H9 (cell line): ENCODE measurements around the gene NTSR1. TPM values are rescaled to one million over a fixed set of nuclear protein-coding genes. Genes with fewer than 3 reads are reported as not detected.

ENCODE experiments used
- DNase-seq: peaks from one replicate; pipeline ENCODE4 v3.0.0-alpha.2; 2017
- H2AFZ ChIP-seq: one replicate; pipeline ENCODE4 v1.6.1; 2013; ENCODE audit warnings: mild to moderate bottlenecking, low read length, control low read depth, moderate library complexity
- H2AK5ac ChIP-seq: 2 replicates; pipeline ENCODE4 v1.6.1; 2013; ENCODE audit warnings: low read length, control low read depth, mixed read lengths; ENCODE audit not compliant: insufficient read length
- H2BK120ac ChIP-seq: one replicate; pipeline ENCODE4 v1.6.1; 2013; ENCODE audit warnings: low read depth, mild to moderate bottlenecking, low read length, control low read depth, inconsistent platforms; ENCODE audit not compliant: poor library complexity, severe bottlenecking
- H2BK12ac ChIP-seq: 2 replicates; pipeline ENCODE4 v1.6.1; 2013; ENCODE audit warnings: low read length, control low read depth, mixed read lengths, low read depth; ENCODE audit not compliant: insufficient read length
- H2BK15ac ChIP-seq: 2 replicates; pipeline ENCODE4 v1.6.1; 2013; ENCODE audit warnings: low read depth, low read length, control low read depth
- H2BK20ac ChIP-seq: one replicate; pipeline ENCODE4 v1.6.1; 2013; ENCODE audit warnings: low read depth, mild to moderate bottlenecking, low read length, control low read depth, inconsistent platforms; ENCODE audit not compliant: poor library complexity, severe bottlenecking
- H2BK5ac ChIP-seq: 2 replicates; pipeline ENCODE4 v1.6.1; 2013; ENCODE audit warnings: low read length, control low read depth, mixed read lengths; ENCODE audit not compliant: insufficient read length
- H3K14ac ChIP-seq: 2 replicates; pipeline ENCODE4 v1.6.1; 2013; ENCODE audit warnings: low read length, control low read depth; ENCODE audit not compliant: insufficient read depth
- H3K18ac ChIP-seq: 2 replicates; pipeline ENCODE4 v1.6.1; 2013; ENCODE audit warnings: low read depth, mild to moderate bottlenecking, mixed read lengths, low read length, control low read depth; ENCODE audit not compliant: insufficient read length
- H3K23ac ChIP-seq: 2 replicates; pipeline ENCODE4 v1.6.1; 2013; ENCODE audit warnings: low read length, control low read depth, mixed read lengths, low read depth; ENCODE audit not compliant: insufficient read length
- H3K23me2 ChIP-seq: 2 replicates; pipeline ENCODE4 v1.6.1; 2013; ENCODE audit warnings: low read depth, mild to moderate bottlenecking, mixed read lengths, low read length, control low read depth; ENCODE audit not compliant: insufficient read length, poor library complexity, severe bottlenecking
- H3K27ac ChIP-seq: 2 replicates; pipeline ENCODE4 v1.5.1; 2013; ENCODE audit warnings: low read length, control low read depth, mixed read lengths, low read depth; ENCODE audit not compliant: insufficient read length
- H3K27me3 ChIP-seq: 2 replicates; pipeline ENCODE4 v1.6.1; 2013; ENCODE audit warnings: low read length, control low read depth, inconsistent platforms; ENCODE audit not compliant: insufficient read depth
- H3K4ac ChIP-seq: 2 replicates; pipeline ENCODE4 v1.6.1; 2013; ENCODE audit warnings: low read depth, mild to moderate bottlenecking, control low read depth, inconsistent platforms, low read length, moderate library complexity
- H3K4me1 ChIP-seq: 2 replicates; pipeline ENCODE4 v1.6.1; 2013; ENCODE audit warnings: low read length, control low read depth, inconsistent platforms; ENCODE audit not compliant: insufficient read depth
- H3K4me2 ChIP-seq: 2 replicates; pipeline ENCODE4 v1.6.1; 2013; ENCODE audit warnings: low read length, control low read depth, mixed read lengths; ENCODE audit not compliant: insufficient read length, insufficient read depth
- H3K56ac ChIP-seq: 2 replicates; pipeline ENCODE4 v1.6.1; 2013; ENCODE audit warnings: low read depth, mild to moderate bottlenecking, mixed read lengths, low read length, control low read depth; ENCODE audit not compliant: insufficient read length
- H3K79me1 ChIP-seq: 2 replicates; pipeline ENCODE4 v1.6.1; 2013; ENCODE audit warnings: low read depth, mild to moderate bottlenecking, moderate library complexity, low read length, control low read depth, inconsistent platforms; ENCODE audit not compliant: insufficient read depth, poor library complexity, severe bottlenecking
- H3K79me2 ChIP-seq: 2 replicates; pipeline ENCODE4 v1.6.1; 2013; ENCODE audit warnings: low read length, control low read depth, inconsistent platforms; ENCODE audit not compliant: insufficient read depth
- H3K9ac ChIP-seq: 2 replicates; pipeline ENCODE4 v1.6.1; 2013; ENCODE audit warnings: low read length, control low read depth, mixed read lengths; ENCODE audit not compliant: insufficient read length; ENCODE audit errors: extremely low read depth
- H3K9me3 ChIP-seq: one replicate; pipeline ENCODE4 v1.6.1; 2013; ENCODE audit warnings: low read depth, low read length, inconsistent platforms; ENCODE audit not compliant: control insufficient read depth
- H3T11ph ChIP-seq: one replicate; pipeline ENCODE4 v1.6.1; 2013; ENCODE audit warnings: mild to moderate bottlenecking, low read length, control low read depth, inconsistent platforms
- H4K20me1 ChIP-seq: one replicate; pipeline ENCODE4 v1.6.1; 2013; ENCODE audit not compliant: control insufficient read depth, insufficient read length, insufficient read depth
- H4K5ac ChIP-seq: 2 replicates; pipeline ENCODE4 v1.6.1; 2013; ENCODE audit warnings: low read depth, mild to moderate bottlenecking, mixed read lengths, low read length, control low read depth; ENCODE audit not compliant: insufficient read length
- H4K8ac ChIP-seq: replicated peaks from 2 replicates; pipeline ENCODE4 v1.6.1; 2013; ENCODE audit warnings: low read length, control low read depth, mixed read lengths, low read depth; ENCODE audit not compliant: insufficient read length
- H4K91ac ChIP-seq: 2 replicates; pipeline ENCODE4 v1.6.1; 2013; ENCODE audit warnings: low read depth, mild to moderate bottlenecking, moderate library complexity, mixed read lengths, low read length, control low read depth; ENCODE audit not compliant: insufficient read length
- H3K27ac Mint-ChIP-seq, 3 experiments: 2 replicates in 2 of 3; 3 replicates in 1 of 3; pipeline ENCODE4 v1.8.0; 2020 to 2021; ENCODE audit warnings: mixed read lengths in 3 of 3, mild to moderate bottlenecking in 1 of 3, moderate library complexity in 1 of 3
- H3K27me3 Mint-ChIP-seq: 2 replicates; pipeline ENCODE4 v1.8.0; 2021; ENCODE audit warnings: low read depth, mild to moderate bottlenecking, moderate library complexity, mixed read lengths
- H3K36me3 Mint-ChIP-seq, 3 experiments: 2 replicates in 2 of 3; 3 replicates in 1 of 3; pipeline ENCODE4 v1.8.0; 2020 to 2021; ENCODE audit warnings: low read depth in 3 of 3, mixed read lengths in 3 of 3; ENCODE audit not compliant: insufficient read depth in 1 of 3
- H3K4me1 Mint-ChIP-seq, 2 experiments: 2 replicates each; pipeline ENCODE4 v1.8.0; 2020; ENCODE audit warnings: mixed read lengths in 2 of 2
- H3K4me3 Mint-ChIP-seq, 2 experiments: 2 replicates in 1 of 2; 3 replicates in 1 of 2; pipeline ENCODE4 v1.8.0; 2020 to 2021; ENCODE audit warnings: mild to moderate bottlenecking in 2 of 2, mixed read lengths in 2 of 2, moderate library complexity in 1 of 2
- H3K9me3 Mint-ChIP-seq, 2 experiments: 2 replicates in 1 of 2; 3 replicates in 1 of 2; pipeline ENCODE4 v1.8.0; 2020; ENCODE audit warnings: mild to moderate bottlenecking in 2 of 2, mixed read lengths in 2 of 2, moderate library complexity in 1 of 2
- CTCF ChIP-seq: fragments of 200-600 bp; sonication (generic); conservative IDR thresholded peaks from 3 replicates; pipeline ENCODE4 v1.8.0; 2021; ENCODE audit warnings: antibody characterized with exemption, mild to moderate bottlenecking
- WGBS: extraction: QIAGEN DNeasy Blood & Tissue Kit; methylation state at CpG from one replicate; pipeline ENCODE4 v1.1.7; 2013; ENCODE audit warnings: missing lambda C conversion rate, low lambda C conversion rate, mixed read lengths; ENCODE audit not compliant: insufficient read length; ENCODE audit errors: extremely low coverage; 5-methylcytosine and 5-hydroxymethylcytosine counted together
- total RNA-seq: library from RNA; stranded (reverse); gene quantifications from 2 replicates; pipeline ENCODE4 v1.2.1, GENCODE V29; 2021

The NTSR1 gene
- total RNA-seq, 1 experiment from 2014 or later: 0.11 TPM

- Mint-ChIP-seq H3K4me3 (no peak overlapping the region), H3K27me3 (peaks cover 24% of the 10 kb centered on the region), H3K4me1 (peaks cover 3 to 17% of the 10 kb centered on the region in 2 experiments; a peak in 2 of 4 replicates), H3K36me3 (no peaks in the 10 kb centered on the region), H3K27ac (no peak overlapping the region), H3K9me3 (no peaks in the 10 kb centered on the region; a peak in 2 of 5 replicates)
- H3K23ac ChIP-seq: no peak overlapping the region
- no peak overlapping the region for H3K14ac ChIP-seq
- no peak overlapping the region for H2AFZ ChIP-seq
- H3K9me3 ChIP-seq: no peaks in the 10 kb centered on the region
- H3K4ac ChIP-seq: no peak overlapping the region
- H3K4me1 ChIP-seq: 0 out of 2 replicates have a peak, but pooled peaks cover 3% of the 10 kb centered on the region
- no peak overlapping the region for H3K27ac ChIP-seq
- H3K23me2 ChIP-seq: no peaks in the 10 kb centered on the region
- no peak for DNase-seq
- no peak overlapping the region for H2BK120ac ChIP-seq
- no peak overlapping the region for H2AK5ac ChIP-seq
- H2BK12ac ChIP-seq: no peak overlapping the region
- no peak overlapping the region for H3K9ac ChIP-seq
- H3K18ac ChIP-seq: no peak overlapping the region
- H4K8ac ChIP-seq: no peak overlapping the region
- no peak for TF ChIP-seq CTCF
- H2BK15ac ChIP-seq: no peak overlapping the region
- H3K79me1 ChIP-seq: no peaks in the 10 kb centered on the region
- no peak overlapping the region for H4K91ac ChIP-seq
- WGBS: no CpG with 5 or more reads among the region's 31 CpGs
- H2BK5ac ChIP-seq: no peak overlapping the region
- H3T11ph ChIP-seq: no peak overlapping the region
- no peak overlapping the region for H3K4me2 ChIP-seq
- H2BK20ac ChIP-seq: no peak overlapping the region
- H3K27me3 ChIP-seq: no peaks in the 10 kb centered on the region
- H3K56ac ChIP-seq: no peak overlapping the region
- no peak overlapping the region for H4K5ac ChIP-seq
- H4K20me1 ChIP-seq: no peaks in the 10 kb centered on the region
- H3K79me2 ChIP-seq: no peaks in the 10 kb centered on the region
Observed at GRCh38 chr20:62754122-62754990, 45.7 kb downstream of the NTSR1 start.
